HG03060 (cell line): Measurements from ENCODE around the gene SSH3.
"Not testable (repeated sequence)": the region's sequence is repeated elsewhere in the genome, so short reads cannot be mapped to it uniquely, and the experiment has no call there.

Experiments
- ATAC-seq: cut with Tn5 transposase; IDR thresholded peaks from one replicate; pipeline ENCODE4 v1.9.1; 2021; ENCODE audit warnings: low read depth, moderate number of reproducible peaks; ENCODE audit not compliant: unreplicated experiment

The SSH3 gene

DNA sequence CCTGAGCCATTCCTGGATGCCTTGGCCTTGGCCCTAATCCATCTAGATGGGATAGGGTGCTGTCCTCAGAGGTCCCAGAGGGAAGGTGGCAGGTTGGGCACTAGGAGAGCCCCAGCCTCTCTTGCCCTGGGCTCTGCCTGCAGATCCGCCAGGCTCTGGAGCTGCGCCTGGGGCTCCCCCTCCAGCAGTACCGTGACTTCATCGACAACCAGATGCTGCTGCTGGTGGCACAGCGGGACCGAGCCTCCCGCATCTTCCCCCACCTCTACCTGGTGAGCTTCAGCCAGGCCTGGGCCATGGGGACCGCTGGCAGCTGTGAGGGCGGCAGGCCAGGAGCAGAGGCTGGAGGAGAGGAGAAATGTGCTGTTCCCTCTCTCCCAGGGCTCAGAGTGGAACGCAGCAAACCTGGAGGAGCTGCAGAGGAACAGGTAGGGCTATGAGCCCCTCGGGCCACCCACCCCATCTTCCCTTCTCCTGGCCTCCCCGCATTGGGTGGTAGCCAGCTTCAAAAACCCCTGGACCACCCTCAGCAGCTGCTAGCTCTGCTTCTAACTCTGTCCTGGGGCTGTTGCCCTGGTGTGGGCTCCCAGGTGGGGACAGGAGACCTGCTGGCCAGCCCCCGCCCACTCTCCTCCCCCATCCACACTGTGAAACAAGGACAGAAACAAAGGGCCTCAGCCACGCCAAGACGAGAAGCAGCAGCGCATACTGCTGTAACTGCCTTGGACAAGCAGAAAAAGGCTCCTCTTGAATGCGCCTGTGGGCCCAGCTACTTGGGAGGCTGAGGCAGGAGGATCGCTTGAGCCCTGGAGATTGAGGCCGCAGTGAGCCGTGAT is 4.9 kb downstream of the SSH3 start:
- no peak for ATAC-seq

DNA sequence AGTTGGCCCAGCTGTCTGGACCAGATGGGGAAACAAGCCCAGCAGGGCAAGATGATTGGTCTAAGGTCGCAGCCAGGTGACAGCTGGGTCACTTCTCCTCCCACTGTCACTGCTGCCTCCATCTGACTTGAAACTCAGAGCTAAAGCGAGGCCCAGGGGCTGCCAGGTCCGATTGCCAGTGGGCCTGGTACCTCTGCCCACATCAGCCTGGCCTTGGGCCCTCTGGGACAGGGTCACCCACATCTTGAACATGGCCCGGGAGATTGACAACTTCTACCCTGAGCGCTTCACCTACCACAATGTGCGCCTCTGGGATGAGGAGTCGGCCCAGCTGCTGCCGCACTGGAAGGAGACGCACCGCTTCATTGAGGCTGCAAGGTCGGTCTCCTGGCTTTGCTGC is 5.8 kb downstream of the SSH3 start:
- no peak for ATAC-seq

DNA sequence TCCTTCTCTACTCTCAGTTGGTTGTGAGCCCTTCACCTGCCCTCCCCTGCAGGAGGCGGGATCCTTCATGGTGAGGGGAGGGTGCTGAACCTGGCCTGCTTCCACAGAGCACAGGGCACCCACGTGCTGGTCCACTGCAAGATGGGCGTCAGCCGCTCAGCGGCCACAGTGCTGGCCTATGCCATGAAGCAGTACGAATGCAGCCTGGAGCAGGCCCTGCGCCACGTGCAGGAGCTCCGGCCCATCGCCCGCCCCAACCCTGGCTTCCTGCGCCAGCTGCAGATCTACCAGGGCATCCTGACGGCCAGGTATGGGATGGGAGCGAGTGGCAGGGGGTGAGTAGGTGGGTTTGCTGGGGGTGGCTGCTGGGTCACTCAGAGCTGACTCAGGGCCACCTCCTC is 6.3 kb downstream of the SSH3 start:
- ATAC-seq, result no peak

DNA sequence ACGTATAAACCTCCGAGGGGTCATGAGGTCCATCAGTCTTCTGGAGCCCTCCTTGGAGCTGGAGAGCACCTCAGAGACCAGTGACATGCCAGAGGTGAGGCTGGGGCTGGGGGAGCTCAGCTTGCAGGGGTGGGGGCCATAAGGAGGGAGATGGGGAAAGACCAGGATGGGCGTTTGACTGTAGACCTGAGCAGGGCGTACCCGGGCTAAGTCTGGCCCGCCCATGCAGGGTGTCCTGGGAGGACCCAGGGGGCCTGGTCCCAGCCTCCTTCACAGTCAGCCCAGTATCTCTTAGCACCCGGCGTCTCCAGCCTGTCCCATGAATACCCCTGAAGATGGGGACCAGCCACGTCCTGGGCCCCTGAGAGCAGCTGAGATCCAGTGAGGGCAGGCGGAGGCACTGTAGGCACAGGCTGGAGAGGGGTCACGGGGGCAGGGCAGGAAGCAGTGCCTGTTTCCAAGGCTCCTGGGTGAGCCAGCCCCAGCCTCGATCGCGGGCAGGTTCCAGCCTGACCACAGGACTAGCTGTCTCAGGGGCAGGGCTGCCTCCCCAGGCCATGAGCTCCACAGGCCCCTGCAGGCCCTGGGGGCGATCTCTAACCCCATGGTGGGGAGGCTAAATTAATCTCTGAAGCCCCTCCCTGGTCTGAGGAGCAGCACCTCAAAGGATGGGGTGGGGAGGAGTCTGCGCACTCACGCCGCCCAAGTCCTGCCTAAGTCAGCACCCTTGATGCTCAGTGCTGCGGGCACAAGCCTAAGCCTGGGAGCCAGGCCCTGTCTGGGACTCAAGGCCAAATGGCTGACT is 7.1 kb downstream of the SSH3 start:
- no peak for ATAC-seq

DNA sequence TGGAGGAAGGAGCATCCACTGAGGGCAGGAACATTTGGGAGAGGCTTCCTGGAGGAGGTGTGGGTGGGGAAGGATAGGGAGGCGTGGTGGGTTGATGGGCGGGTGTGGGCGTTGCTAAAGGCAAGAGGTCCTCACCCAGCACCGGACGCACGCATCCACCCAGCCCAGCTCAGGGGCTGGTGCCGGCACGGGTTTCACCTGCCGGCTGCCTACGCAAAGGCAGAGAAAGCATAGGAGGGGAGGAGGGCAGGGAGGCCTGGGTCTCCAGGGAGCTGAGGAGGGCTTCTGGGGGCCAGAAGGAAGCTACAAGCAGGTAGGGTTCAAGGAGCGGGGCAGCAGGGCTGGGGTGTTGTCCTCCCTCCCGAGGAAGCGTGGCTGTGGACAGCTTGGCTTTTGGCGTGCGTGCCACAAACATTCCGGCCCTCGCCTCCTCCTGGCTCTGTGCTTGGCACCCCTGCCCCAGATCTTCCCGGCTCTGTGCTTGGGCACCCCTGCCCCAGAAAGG is 7.8 kb downstream of the SSH3 start:
- ATAC-seq, result no peak

DNA sequence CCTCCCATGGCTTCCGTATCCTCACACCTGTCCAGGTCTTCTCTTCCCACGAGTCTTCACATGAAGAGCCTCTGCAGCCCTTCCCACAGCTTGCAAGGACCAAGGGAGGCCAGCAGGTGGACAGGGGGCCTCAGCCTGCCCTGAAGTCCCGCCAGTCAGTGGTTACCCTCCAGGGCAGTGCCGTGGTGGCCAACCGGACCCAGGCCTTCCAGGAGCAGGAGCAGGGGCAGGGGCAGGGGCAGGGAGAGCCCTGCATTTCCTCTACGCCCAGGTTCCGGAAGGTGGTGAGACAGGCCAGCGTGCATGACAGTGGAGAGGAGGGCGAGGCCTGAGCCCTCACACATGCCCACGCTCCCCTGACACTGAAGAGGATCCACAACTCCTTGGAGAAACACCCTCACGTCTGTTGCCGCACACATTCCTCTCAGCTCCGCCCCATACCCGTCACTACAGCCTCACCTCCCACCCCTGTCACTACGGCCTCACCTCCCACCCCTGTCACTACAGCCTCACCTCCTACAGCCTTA is 8.3 kb downstream of the SSH3 start:
- no peak for ATAC-seq

DNA sequence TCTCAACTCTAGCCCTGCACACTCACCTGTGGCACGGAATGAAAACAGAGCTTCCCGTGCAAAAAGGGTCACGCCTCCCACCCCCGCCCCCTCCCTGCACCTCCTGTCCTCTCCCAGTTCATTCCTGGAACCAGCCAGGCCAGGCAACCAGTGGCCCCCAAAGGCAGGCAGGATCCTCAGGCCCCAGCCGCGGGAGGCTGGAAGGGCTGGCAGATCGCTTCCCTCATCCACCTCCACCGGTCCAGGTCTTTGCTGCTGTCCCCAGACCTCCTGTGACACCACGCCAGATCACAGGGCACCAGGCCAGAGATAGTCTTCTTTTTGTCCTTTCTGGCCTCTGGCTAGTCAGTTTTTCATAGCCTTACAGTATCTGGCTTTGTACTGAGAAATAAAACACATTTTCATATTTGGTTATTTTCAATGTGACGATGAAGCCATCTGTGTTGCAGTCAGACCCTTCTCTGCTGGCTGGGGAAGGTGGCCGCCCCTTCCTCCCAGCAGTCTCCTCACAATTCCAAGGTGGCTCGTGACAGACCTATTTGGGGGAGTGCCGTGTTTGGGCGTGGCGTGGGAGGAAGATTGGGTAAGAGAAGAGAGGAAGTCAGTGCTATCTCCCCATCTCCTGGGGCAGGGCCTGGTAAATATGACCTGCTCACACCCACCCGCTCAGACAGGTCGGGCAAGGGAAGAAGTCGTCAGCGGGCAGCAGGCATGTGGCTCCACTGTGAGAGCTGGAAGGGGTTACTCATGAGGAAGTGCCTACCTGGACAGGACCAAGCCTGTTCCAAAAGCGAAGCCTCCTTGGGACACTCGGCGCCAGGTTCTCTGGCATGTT is 9.1 kb downstream of the SSH3 start:
- ATAC-seq, result no peak

DNA sequence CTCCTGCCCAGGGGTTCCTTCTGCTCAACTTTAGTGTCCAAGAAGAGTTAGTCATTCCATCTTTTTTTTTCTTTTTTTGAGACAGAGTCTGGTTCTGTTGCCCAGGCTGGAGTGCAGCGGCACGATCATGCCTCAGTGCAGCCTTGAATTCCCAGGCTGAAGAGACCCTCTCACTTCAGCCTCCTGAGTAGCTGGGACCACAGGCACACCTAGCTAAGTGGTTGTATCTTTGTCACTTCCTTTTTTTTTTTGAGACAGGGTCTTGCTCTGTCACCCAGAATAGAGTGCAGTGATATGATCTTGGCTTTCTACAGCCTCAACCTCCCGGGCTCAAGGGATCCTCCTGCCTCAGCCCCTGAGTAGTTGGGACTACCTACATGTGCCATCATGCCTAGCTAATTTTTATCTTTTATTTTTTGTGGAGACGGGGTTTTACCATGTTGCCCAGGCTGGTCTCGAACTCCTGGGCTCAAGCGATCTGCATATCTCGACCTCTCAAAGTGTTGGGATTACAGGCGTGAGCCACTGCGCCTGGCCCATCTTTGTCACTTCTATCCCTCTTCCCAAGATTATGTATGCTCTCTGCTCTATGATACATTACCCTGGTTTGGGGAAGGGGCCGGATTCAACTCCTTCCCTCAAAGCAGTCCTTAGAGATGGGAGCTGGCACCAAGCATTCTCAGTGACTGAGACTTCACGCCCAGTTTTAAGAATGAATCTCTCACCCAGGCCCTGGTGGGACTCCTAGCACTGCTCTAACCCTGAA is 10.0 kb downstream of the SSH3 start:
- no peak for ATAC-seq

DNA sequence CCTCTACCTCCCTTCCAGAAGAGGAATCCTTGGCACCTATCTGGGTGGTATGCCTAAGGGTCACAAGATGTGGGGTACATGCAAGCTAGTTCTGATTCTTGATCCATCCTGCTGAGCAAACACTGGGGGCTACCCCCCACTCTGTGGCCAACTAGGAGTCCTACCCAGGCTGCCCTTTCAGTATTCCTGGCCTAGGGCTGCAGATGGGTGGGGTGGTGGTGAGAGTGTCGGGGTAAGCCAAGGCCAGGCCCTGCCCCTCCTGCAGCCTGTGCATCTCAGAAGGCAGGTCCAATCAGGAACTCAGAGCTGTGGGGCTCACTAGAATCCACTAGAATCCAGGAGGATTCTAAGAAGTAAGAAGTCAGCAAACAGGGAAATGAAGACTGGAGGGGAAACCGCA is 10.9 kb downstream of the SSH3 start:
- no peak for ATAC-seq

DNA sequence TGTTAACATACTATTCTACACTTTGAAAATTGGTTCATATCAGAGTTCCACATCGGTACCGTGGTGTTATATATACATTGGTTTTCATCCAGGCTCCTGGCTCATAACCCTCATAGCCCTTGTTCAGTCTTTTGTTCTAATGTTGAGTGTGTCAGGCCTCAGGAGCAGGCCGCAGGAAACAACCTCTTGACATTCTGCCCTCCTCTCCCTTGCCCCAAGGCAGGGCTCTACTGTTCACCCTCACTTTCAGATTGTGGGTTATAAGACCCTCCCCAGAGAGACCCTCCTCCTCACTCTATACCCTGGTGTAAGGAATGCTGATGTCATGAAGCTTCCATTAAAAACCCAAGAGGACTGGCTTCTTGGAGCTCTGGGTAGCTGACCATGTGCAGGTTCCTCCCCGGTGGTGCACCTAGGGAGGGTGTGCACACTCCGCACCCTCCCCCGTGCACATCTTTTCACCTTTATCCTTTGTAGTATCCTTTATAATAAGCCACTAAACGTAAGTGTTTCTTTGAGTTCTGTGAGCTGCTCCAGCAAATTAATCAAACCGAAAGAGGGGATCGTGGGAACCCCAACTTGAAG is 12.1 kb downstream of the SSH3 start:
- no peak for ATAC-seq

DNA sequence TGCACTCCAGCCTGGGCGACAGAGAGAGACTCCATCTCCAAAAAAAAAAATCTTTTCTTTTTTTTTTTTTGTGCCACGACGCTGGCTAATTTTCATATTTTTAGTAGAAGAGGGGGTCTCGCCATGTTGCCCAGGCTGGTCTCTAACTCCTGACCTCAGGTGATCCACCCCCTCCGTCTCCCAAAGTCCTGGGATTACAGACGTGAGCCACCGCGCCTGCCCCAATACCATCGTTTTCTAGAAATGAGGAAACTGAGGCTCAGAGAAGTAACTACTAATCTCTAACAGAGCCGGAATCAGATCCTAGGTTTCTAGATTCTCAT is 13.5 kb downstream of the SSH3 start:
- no peak for ATAC-seq

DNA sequence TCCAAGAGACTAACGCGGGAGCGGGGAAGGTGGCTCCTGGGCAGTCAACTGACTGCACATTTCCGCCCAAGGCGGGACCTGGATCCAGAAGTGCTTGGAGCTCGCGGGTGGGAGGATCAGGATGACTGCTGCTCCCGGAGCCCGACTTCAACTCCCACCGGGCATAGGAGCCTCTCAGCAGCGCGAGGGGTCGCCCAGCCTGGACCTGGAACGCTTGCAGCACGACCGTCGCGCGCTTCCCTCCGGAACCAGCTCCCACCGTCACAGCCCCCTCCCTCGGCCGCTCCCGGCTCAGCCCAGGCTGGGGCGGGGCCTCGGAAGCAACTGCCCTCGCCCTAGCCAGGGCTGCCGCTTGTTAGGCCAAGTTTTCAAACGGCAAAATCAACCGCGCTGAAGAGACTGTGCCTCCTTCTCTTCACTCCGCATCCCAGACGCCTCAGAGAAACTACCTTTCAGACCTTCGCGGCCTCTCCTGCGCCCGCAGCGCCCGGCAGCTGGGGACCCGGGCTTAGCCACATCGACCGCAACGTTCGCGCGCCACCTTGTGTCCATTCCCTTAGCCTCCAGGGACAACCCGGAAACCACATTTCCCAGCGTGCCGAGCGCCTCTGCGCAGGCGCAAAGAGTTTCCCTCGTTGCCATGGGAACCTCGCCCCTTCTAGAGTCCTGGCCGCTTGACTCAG is 14.0 kb downstream of the SSH3 start:
- peak; percentile 79 for ATAC-seq

DNA sequence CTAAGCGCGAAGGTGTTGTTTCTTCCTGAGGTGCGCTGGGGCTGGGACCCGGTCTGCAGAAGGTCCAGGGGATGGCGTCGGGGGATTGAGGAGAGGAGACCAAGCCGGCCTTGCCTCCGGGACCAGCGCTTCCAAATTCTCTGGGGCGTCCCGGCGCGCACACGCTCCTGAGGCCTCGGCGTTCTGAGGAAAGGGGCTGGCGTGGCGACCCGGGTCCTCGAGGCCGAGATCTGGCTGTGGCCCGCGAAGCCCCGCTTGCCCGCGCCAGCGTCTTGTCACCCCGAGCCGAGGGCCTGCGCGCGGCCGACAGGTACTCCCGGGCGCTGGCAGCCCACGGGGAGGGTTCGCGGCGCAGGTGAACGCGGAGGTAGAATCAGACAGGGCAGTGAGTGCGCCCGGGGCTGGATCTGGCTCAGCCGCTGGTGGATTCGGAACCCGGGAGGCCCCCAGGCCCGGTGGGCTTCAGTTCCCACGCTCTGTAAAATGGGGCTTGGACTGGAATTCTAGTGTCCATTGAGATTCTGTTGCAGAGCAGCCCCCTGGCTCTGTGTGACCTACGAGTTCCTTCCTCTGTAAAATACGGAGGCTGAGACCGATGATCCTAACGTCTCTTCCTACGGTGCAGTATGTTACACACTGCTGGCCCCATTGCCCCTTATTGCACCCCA is 14.7 kb downstream of the SSH3 start:
- ATAC-seq, result peak; percentile 6

DNA sequence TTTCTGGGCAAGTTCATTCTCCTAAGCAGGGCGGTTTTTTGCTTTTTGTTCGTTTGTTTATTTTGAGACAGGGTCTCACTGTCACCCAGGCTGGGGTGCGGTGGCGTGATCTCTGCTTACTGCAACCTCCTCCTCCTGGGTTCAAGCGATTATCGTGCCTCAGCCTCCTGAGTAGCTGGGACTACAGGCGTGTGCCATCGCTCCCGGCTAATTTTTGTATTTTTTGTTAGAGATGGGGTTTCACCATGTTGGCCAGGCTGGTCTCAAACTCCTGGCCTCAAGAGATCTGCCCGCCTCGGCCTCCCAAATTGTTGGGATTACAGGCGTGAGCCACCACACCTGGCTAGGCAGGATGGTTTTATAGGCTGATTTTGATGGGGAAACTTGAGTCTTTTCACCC is 15.5 kb downstream of the SSH3 start:
- not testable (repeated sequence) for ATAC-seq

DNA sequence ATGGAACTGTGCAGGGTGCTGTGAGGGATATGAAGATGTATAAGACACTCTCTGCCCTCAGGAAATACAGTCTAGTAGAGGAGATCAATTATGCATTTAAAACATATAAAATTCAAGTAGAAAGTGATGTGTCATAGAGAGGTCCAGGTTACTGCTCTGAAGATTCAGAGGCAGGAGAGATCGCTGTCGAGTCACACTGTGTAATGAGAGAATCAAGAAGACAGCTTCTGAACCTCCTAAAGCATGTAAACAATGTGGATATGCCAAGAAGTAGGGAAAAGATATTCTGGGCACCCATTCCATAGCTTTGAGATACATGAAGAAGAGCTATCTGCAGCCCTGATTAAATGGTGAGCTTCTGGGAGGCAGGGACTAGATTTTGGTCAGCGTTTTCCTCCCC is 16.7 kb downstream of the SSH3 start:
- no peak for ATAC-seq

DNA sequence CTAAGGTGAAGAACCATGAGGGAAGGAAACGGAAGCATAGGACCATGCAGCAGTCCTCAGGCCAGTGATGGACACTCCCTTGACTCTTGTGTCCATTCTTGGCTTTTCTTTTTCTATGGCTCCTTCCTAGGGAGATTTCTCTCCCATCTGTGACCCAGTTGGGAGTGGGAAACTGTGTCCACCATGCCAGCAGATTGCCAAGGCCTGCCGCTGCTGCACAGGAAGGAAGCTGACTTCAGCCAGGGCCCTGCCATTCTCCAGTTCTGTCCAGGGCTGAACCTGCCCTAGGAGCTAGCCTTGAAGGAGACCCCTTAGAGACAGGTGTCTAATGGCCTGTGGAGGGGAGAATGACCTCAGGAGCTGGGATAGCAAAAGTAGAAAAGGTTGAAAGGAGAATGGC is 17.4 kb downstream of the SSH3 start:
- no peak for ATAC-seq

DNA sequence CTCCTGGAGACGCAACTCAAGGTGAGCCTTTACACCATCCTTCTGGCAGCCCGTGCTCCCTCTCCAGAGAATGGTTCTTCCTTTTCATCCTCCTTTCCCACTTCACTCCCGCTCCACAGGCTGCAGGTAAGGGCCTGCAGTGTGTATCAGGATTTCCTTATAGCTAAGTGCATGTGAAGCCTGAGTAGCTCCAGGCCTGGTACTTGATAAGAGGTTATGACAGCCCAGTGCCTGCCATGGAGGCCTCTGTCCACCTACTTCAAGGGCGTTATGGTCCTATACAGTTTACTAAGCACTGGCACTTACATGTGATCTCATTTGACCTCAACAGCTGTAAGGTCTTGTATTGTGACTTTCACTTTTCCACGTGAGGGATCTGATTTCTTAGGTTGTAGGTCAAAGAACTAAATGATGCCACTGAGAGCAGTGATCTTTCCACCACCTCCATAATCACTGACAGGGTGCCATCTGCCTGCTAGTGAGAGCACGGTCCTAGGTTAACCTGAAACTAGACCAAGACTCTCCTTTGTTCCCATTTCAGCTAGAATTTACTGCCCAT is 18.1 kb downstream of the SSH3 start:
- no peak for ATAC-seq

DNA sequence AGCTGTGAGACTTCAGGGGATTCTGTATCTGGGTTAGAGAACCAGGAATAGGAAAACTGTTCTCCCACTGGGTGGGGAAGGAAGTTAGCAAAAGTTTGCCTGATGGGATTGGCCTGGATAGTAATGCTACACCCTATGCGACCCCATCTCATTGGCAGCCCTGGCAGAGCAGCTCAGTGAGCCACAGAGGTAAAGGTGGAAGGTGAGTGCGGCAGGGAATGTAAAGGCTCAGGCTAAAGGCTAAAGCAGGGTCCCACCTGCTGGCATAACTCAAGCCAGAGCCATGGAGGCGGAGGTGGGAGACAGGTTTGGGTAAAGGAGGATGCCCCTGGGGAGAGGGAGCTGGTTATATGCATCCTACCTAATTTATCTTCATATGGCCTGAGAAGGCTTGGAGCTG is 18.7 kb downstream of the SSH3 start:
- ATAC-seq, result no peak
